Neural cell (in vitro differentiated cells): ENCODE measurements around the gene CPNE5.

Experiments used
- CTCF ChIP-seq: fragments of 450-650 bp; IDR thresholded peaks from 2 replicates; pipeline ENCODE4 v1.5.1; 2014; ENCODE audit warnings: antibody characterized with exemption, mild to moderate bottlenecking, moderate library complexity; ENCODE audit not compliant: poor library complexity, severe bottlenecking
- EP300 ChIP-seq: fragments of 450-650 bp; conservative IDR thresholded peaks from 2 replicates; pipeline ENCODE4 v1.6.1; 2014; ENCODE audit warnings: antibody characterized with exemption, mild to moderate bottlenecking, moderate library complexity; ENCODE audit not compliant: poor library complexity, severe bottlenecking
- EZH2 ChIP-seq: fragments of 200-600, 300-800 bp; shearing (Covaris generic), sonication (generic); IDR thresholded peaks from 2 replicates; pipeline ENCODE4 v1.6.1; 2014; ENCODE audit warnings: antibody characterized with exemption, low read length, borderline replicate concordance, mild to moderate bottlenecking; ENCODE audit not compliant: insufficient read depth, poor library complexity, severe bottlenecking
- POLR2AphosphoS5 ChIP-seq: IDR thresholded peaks from 2 replicates; pipeline ENCODE4 v1.6.1; 2012
- RAD21 ChIP-seq: fragments of 450-650 bp; conservative IDR thresholded peaks from 2 replicates; pipeline ENCODE4 v1.6.1; 2014; ENCODE audit warnings: antibody characterized with exemption, mild to moderate bottlenecking, moderate library complexity
- REST ChIP-seq: IDR thresholded peaks from 2 replicates; pipeline ENCODE4 v1.6.1; 2012; ENCODE audit warnings: borderline replicate concordance
- SMC3 ChIP-seq: fragments of 450-650 bp; conservative IDR thresholded peaks from 2 replicates; pipeline ENCODE4 v1.6.1; 2014; ENCODE audit warnings: antibody characterized with exemption, mild to moderate bottlenecking, moderate library complexity; ENCODE audit not compliant: poor library complexity
- TAF1 ChIP-seq: IDR thresholded peaks from 2 replicates; pipeline ENCODE4 v1.6.1; 2012; ENCODE audit warnings: low read depth

- no peak for TF ChIP-seq REST
- TF ChIP-seq CTCF, result no peak
- no peak for TF ChIP-seq EZH2
- TF ChIP-seq TAF1, result no peak
- TF ChIP-seq POLR2AphosphoS5, result no peak
- no peak for TF ChIP-seq EP300
- TF ChIP-seq RAD21, result no peak
- TF ChIP-seq SMC3, result no peak
Measured at GRCh38 chr6:36858407-36858981, 19.2 kb upstream of the CPNE5 start.
